Immature natural killer cell (primary cell): ENCODE results near the gene HIRA. TPM values are rescaled to one million over a fixed set of nuclear protein-coding genes. Genes with fewer than 3 reads are reported as not detected.

ENCODE experiments used
- DNase-seq, 3 donors: peaks; one replicate each; pipeline ENCODE4 v3.0.0; 2022; ENCODE audit warnings: mixed read lengths in 1 of 3
- H3K27ac Mint-ChIP-seq, 6 donors: one replicate each; pipeline ENCODE4 v1.8.0; 2020; ENCODE audit warnings: mixed read lengths in 6 of 6, mild to moderate bottlenecking in 5 of 6, inconsistent platforms in 4 of 6, moderate library complexity in 3 of 6
- H3K27me3 Mint-ChIP-seq, 3 donors: one replicate each; pipeline ENCODE4 v1.8.0; 2020 to 2021; ENCODE audit warnings: low read depth in 3 of 3, mild to moderate bottlenecking in 3 of 3, mixed read lengths in 3 of 3, moderate library complexity in 3 of 3, inconsistent platforms in 1 of 3
- H3K36me3 Mint-ChIP-seq, 3 donors: one replicate each; pipeline ENCODE4 v1.8.0; 2020; ENCODE audit warnings: mixed read lengths in 3 of 3, inconsistent platforms in 2 of 3, mild to moderate bottlenecking in 2 of 3
- H3K4me1 Mint-ChIP-seq, 2 donors: one replicate each; pipeline ENCODE4 v1.8.0; 2020; ENCODE audit warnings: inconsistent platforms in 2 of 2, mild to moderate bottlenecking in 2 of 2, mixed read lengths in 2 of 2, moderate library complexity in 1 of 2
- H3K4me3 Mint-ChIP-seq, 5 donors: one replicate each; pipeline ENCODE4 v1.8.0; 2020; ENCODE audit warnings: mild to moderate bottlenecking in 5 of 5, mixed read lengths in 5 of 5, inconsistent platforms in 3 of 5, moderate library complexity in 3 of 5
- H3K9me3 Mint-ChIP-seq, 6 donors: one replicate each; pipeline ENCODE4 v1.8.0; 2020; ENCODE audit warnings: mild to moderate bottlenecking in 6 of 6, mixed read lengths in 6 of 6, inconsistent platforms in 4 of 6, moderate library complexity in 3 of 6
- polyA plus RNA-seq, 3 donors: library from polyadenylated mRNA; unstranded; fragments of 300-500 nt; fragmentation: Illumina TruSeq; gene quantifications; one replicate each; pipeline ENCODE4 v1.2.3, GENCODE V29; 2021

The HIRA gene
- polyA plus RNA-seq, 3 donors from 2014 or later, result 4.3 to 11.5 (median 5.2) TPM

DNA sequence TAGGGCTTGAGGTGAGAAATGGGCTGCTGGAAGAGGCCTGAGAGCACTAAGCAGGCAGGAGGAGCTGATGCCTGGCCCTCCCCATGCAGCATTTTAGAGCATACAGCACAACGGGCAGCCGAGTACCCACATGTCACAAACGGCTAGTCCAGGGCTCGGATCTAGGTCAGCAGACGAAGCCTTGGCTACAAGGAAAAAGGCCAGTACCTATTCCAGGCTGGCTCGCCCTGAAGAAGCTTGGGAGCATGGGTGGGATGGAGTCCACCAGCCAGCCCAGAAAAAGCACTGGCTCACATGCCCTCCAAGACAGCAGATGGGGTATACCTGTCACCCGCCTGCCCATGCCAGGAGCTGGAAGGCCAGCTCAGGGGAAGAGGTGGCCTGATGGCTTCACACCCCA lies 37.9 kb upstream of the HIRA start:
- no peak overlapping the region for H3K27ac Mint-ChIP-seq
- no peak overlapping the region for H3K4me3 Mint-ChIP-seq
- no peaks in the 10 kb centered on the region for H3K9me3 Mint-ChIP-seq
- DNase-seq, result no peak
- H3K4me1 Mint-ChIP-seq, result peaks cover 0 to 3% of the 10 kb centered on the region in 2 donors
- peaks cover 0 to 7% (median 4%) of the 10 kb centered on the region in 3 donors for H3K27me3 Mint-ChIP-seq
- peaks cover 13 to 53% (median 17%) of the 10 kb centered on the region in 3 donors for H3K36me3 Mint-ChIP-seq

DNA sequence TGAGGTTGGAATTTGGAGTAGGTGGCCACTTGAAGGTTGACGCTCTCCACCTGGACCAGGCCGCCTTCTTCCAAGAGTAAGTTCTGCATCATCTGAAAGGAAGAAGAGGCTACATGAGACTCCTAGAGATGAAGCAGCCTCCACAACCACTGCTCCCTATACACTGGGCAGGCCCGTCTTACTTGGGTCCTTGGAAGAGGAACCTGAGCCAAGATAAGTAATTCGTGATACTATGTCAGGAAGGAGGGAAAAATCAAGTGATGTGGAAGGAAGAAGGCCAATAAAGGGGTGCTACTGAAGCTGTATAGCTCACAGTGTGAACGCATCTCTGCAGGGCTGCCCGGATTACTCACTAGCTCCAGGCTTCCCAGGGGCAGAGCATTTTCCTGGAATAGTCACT lies 36.4 kb upstream of the HIRA start:
- peaks cover 13 to 51% (median 19%) of the 10 kb centered on the region in 3 donors for H3K36me3 Mint-ChIP-seq
- no peak for DNase-seq
- H3K27me3 Mint-ChIP-seq, result peaks cover 0 to 9% (median 1%) of the 10 kb centered on the region in 3 donors
- no peaks in the 10 kb centered on the region for H3K9me3 Mint-ChIP-seq
- H3K4me1 Mint-ChIP-seq, result peaks cover 0 to 1% of the 10 kb centered on the region in 2 donors
- no peak overlapping the region for H3K4me3 Mint-ChIP-seq
- H3K27ac Mint-ChIP-seq, result no peak overlapping the region

DNA sequence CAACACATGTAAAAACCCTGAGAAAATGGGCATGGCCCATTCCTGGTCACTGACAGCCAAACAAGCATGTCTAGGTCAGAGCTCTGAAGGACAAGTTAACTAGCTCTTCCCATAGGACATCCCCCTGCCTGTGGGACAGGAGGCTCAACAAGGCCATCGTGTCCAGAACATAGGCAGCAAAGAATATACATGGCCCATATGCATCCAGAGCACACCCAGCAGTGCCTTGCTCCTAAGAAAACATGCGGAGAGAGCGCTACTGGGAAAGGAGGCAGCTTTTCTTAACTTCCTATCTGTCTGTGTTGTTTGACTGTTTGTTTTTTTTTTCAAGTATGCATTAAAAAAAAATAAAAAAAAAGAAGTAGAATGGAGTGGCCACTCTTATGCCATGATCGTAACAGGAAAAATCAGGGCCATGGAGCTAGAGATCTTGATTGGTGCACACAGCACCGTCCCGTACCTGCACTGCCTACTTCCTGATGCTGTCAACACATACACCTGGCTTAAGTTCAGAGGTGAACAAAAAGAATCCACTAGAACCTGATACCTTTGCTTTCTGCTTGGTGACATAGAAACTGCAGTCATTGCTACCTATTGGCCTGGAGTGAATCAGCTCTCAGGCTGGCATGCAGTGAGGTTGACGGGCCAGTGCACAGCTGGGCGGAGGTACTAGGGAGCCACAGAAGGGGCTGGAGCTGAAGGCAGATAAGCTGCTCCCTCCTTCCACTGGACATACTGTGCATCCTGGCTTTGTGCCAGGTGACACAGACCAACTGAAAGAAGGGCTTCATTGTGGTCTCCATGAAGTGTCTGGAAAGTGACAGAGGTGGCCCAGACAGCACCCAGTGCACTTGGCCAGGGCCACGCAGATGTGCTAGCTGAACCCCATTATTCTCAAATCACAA lies 35.6 kb upstream of the HIRA start:
- H3K4me3 Mint-ChIP-seq, result no peak overlapping the region
- DNase-seq, result no peak
- peaks cover 0 to 1% of the 10 kb centered on the region in 2 donors for H3K4me1 Mint-ChIP-seq
- peaks cover 0 to 9% (median 1%) of the 10 kb centered on the region in 3 donors for H3K27me3 Mint-ChIP-seq
- H3K27ac Mint-ChIP-seq, result no peak overlapping the region
- H3K9me3 Mint-ChIP-seq, result no peaks in the 10 kb centered on the region
- H3K36me3 Mint-ChIP-seq, result peaks cover 13 to 54% (median 21%) of the 10 kb centered on the region in 3 donors

DNA sequence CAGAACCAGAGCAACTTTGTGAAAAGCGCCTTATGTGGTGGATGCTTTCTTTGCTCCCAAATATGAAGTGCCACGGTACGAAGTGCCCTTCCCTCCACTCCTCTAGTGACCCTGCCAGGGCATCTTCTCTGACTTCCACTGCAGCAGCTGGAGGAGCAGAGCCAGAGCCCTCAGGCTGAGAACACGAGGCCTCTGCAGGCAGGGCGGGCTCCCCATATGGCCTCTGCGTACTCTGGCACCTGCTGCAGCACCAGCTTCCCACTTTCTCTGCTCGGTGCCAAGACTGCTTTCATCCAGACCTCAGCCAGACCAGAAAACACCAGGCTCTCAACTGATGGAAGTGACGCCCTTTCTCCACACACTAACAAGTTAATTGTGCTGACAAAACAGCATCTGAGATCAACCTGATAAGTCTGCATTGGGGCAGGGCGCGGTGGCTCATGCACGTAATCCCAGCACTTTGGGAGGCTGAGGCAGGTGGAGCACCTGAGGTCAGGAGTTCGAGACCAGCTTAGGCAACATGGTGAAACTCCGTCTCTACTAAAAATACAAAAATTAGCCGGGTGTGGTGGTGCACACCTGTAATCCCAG lies 34.7 kb upstream of the HIRA start:
- H3K4me1 Mint-ChIP-seq, result peaks cover 0 to 1% of the 10 kb centered on the region in 2 donors
- no peak for DNase-seq
- H3K27me3 Mint-ChIP-seq, result peaks cover 0 to 9% (median 0%) of the 10 kb centered on the region in 3 donors
- H3K4me3 Mint-ChIP-seq, result no peak overlapping the region
- H3K9me3 Mint-ChIP-seq, result no peaks in the 10 kb centered on the region
- peaks cover 13 to 55% (median 25%) of the 10 kb centered on the region in 3 donors for H3K36me3 Mint-ChIP-seq
- peak overlapping the region in 1 of 6 donors; percentile 17 for H3K27ac Mint-ChIP-seq

DNA sequence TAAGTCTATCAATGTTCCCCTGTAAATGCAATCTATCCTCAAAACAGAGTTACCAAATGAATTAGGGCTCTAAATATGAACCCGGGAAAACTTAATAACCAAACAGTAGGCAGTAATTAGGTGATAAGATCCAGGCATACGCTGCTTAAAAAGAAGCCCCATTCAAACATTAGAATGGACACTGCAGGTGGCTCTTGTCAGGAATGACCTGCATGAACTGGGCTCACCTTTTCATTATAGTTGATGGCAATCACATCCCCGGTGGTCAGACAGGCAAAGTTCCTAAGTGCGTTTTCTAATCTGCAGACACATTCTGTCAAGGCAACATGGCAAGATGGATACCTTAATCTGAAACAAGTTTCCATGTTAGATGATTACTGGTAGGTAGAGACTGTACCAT lies 33.4 kb upstream of the HIRA start:
- peak overlapping the region in 1 of 6 donors; percentile 5 for H3K27ac Mint-ChIP-seq
- peaks cover 16 to 54% (median 27%) of the 10 kb centered on the region in 3 donors for H3K36me3 Mint-ChIP-seq

DNA sequence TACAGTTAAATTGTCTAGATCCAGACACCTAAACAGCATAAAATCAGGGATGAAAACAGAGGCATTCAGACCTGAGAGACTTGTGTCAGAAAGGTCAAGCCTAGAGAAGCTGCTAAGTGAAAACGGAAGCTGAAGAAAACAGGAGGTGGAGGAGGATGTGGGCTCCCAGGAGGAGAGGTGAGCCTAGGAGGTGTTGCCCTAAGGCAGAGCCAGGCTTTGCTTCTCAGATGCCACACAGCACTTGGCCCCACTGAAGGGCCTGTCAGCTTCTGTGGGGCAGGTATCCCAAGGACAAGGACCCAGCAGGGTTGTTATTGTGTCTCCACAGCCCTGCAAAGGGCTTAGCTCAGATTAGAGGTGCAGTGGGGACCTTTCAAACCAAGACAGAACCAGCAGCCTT lies 33.0 kb upstream of the HIRA start:
- no peak overlapping the region for H3K27ac Mint-ChIP-seq
- H3K36me3 Mint-ChIP-seq, result peaks cover 17 to 53% (median 27%) of the 10 kb centered on the region in 3 donors
- no peak overlapping the region for H3K4me3 Mint-ChIP-seq
- no peak for DNase-seq
- H3K4me1 Mint-ChIP-seq, result peaks cover 0 to 1% of the 10 kb centered on the region in 2 donors
- no peaks in the 10 kb centered on the region for H3K9me3 Mint-ChIP-seq
- peaks cover 0 to 6% (median 0%) of the 10 kb centered on the region in 3 donors for H3K27me3 Mint-ChIP-seq

More for the DNA sequence above, 33.4 kb upstream of the HIRA start:
- H3K27me3 Mint-ChIP-seq, result peaks cover 0 to 8% (median 0%) of the 10 kb centered on the region in 3 donors
- no peak for DNase-seq
- H3K9me3 Mint-ChIP-seq, result no peaks in the 10 kb centered on the region
- H3K4me3 Mint-ChIP-seq, result no peak overlapping the region
- peaks cover 0 to 1% of the 10 kb centered on the region in 2 donors for H3K4me1 Mint-ChIP-seq

DNA sequence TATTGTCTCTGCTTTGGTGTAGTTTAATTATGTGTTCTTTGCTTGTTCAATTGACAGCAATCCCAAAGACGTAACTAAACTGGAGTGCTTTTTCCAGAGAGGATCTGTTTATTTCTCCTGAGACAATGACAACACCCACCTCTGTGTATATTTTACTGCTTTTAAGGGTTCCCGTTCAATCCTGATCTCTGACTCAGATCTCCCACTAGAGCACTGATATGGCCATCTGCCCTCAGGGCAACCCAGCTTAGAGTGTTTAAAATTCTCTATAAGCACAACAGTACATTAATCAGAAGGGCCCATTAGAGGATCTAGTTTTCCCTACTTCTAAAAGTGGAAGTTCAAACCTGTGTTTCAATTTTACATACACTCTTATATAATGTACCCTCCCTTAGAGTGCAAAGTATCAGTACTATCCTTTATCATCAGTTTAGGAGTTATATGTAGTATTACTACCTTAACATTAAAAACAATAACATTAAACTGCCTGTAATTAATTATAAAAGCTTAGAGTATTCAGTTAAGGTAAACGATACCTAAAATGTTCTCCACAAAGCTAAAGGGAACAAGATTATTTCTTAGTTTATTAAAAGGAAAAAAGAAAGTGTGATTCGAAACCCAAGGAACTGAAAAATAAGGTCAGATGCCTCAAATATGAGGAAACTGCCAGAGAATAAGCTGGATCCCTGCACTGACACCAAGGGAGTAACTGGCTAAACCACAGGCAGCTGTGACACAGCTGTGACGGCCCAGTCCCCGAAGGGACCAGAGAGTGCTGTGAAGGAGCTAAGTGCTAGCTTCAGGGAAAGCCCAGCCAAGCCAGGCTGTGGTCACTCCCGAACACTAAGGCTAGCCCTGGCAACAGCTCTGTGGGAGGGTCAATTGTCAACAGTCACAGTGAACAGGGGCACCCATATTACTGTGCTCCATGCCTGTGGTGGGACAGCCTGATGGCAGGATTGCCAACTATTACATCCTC lies 32.2 kb upstream of the HIRA start:
- peaks cover 0 to 1% of the 10 kb centered on the region in 2 donors for H3K4me1 Mint-ChIP-seq
- H3K9me3 Mint-ChIP-seq, result no peaks in the 10 kb centered on the region
- H3K27ac Mint-ChIP-seq, result no peak overlapping the region
- no peak for DNase-seq
- H3K4me3 Mint-ChIP-seq, result no peak overlapping the region
- peaks cover 0 to 6% (median 0%) of the 10 kb centered on the region in 3 donors for H3K27me3 Mint-ChIP-seq
- peaks cover 13 to 49% (median 22%) of the 10 kb centered on the region in 3 donors for H3K36me3 Mint-ChIP-seq

DNA sequence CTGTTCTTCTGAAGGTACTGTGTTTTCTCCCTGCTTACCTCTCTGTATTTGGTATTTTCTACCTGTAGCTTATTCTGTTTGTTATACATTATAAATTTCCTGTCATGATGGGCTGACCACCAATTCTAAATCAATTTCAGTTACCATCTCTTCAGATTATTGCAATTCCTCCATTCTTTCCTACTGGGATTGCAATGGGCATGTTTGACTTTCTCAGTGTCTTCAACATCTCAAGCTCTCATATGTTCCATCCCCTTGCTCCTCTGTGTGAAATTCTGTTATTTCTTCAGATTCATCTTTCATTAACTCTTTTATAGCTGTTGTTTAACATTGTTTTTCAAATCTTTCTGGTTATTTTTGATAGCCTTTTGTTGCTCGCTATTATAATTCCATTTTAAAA lies 31.5 kb upstream of the HIRA start:
- Mint-ChIP-seq H3K9me3 (no peaks in the 10 kb centered on the region), H3K4me1 (peaks cover 0 to 1% of the 10 kb centered on the region in 2 donors), H3K27ac (peak overlapping the region in 1 of 6 donors; percentile 10), H3K27me3 (peaks cover 0 to 5% (median 2%) of the 10 kb centered on the region in 3 donors), H3K4me3 (no peak overlapping the region), H3K36me3 (peaks cover 13 to 44% (median 22%) of the 10 kb centered on the region in 3 donors)
- DNase-seq, result no peak

DNA sequence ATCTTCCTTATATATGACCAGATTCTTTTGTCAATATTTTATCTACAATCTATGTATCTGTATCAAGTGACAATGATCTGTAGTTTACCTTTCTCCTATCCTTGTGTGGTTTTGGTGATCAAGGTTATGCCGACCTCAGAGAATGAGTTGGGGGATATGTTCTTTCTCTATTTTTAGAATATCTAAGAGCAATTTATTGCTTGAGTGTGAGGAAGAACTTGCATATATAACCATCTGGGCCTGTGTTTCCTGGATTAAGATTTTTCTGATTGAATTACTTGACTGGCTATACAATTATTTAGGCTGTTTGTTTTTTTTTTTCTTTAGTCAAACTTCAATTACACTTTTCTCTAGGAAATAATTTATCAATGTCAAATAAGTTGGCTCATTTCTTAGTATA lies 30.0 kb upstream of the HIRA start:
- peaks cover 18 to 41% (median 23%) of the 10 kb centered on the region in 3 donors for H3K36me3 Mint-ChIP-seq
- peaks cover 0 to 2% (median 2%) of the 10 kb centered on the region in 3 donors for H3K27me3 Mint-ChIP-seq
- no peak overlapping the region for H3K4me3 Mint-ChIP-seq
- no peak for DNase-seq
- no peak overlapping the region for H3K27ac Mint-ChIP-seq
- H3K9me3 Mint-ChIP-seq, result no peaks in the 10 kb centered on the region
- peaks cover 0 to 1% of the 10 kb centered on the region in 2 donors for H3K4me1 Mint-ChIP-seq

DNA sequence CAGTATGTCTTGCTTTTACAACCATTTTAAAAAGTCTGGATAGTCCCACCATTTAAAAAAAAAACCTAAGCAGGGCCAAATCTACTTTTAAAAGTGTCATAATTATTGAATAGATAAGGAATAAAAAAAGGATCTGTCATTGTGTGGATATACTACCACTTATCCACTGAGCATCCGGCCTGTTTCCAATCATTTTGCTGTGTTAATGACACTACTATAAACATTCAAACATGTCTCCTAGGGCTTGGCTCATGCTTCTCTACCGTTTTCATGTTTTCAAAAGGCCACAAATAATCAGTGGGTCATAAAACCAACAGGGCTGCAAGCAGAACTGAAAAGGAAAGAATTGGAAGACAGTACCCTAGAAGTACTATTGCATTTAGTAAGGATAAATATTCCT lies 28.5 kb upstream of the HIRA start:
- peaks cover 0 to 1% of the 10 kb centered on the region in 2 donors for H3K4me1 Mint-ChIP-seq
- peaks cover 0 to 3% (median 2%) of the 10 kb centered on the region in 3 donors for H3K27me3 Mint-ChIP-seq
- H3K27ac Mint-ChIP-seq, result no peak overlapping the region
- DNase-seq, result no peak
- peaks cover 17 to 41% (median 17%) of the 10 kb centered on the region in 3 donors for H3K36me3 Mint-ChIP-seq
- no peaks in the 10 kb centered on the region for H3K9me3 Mint-ChIP-seq
- no peak overlapping the region for H3K4me3 Mint-ChIP-seq

DNA sequence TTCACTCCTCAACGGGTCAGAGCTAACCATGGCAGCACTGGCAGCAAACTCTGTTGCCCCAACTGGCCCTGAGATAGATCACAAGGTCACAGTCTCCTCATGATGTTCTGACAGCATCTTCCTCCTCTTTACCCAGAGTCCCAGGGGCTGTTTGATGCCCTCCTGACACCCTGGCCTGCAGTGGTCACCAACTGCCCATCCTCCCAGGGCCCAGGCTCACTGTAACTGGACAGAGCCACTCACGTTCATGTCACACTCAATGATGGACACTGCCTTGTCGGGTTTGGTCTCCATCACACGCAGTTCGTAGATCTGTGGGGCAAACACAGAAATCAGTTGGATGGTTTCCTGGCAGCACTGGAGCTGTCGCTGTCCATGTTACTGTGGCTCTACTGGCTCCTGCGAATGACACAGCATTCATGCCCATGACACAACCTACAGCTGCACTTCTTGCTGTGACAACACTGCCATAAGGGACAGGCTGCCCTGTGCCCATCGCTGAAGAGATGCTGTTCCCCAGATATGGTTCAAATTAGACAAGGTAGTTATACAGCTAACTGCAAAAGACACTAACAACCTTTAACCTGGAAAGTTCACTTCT lies 26.4 kb upstream of the HIRA start:
- H3K4me1 Mint-ChIP-seq, result no peaks in the 10 kb centered on the region
- H3K27me3 Mint-ChIP-seq, result peaks cover 0 to 3% (median 0%) of the 10 kb centered on the region in 3 donors
- H3K9me3 Mint-ChIP-seq, result no peaks in the 10 kb centered on the region
- H3K27ac Mint-ChIP-seq, result no peak overlapping the region
- no peak overlapping the region for H3K4me3 Mint-ChIP-seq
- H3K36me3 Mint-ChIP-seq, result peaks cover 13 to 42% (median 21%) of the 10 kb centered on the region in 3 donors
- no peak for DNase-seq

DNA sequence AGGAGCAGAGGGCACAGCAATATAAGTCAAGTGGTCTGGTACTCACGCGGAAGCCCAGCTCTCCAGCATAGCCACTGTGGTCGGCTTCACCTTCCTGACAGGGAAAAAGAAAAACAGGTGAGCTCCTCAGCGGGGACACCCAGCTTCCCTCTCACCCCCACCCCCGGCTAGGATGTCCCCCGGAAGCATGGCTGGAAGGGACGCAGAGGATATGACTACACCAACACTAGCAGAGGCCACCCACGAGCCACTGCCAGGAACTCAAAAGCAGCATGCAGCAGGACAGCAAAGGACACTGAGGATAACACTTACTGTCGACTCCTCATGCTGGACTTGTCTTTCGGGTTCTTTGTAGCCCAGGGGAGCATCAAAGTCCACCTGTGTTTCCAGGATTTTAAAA lies 25.0 kb upstream of the HIRA start:
- DNase-seq, result no peak
- Mint-ChIP-seq H3K4me1 (no peaks in the 10 kb centered on the region), H3K27ac (peak overlapping the region in 2 of 6 donors; percentile 46 to 48), H3K4me3 (no peak overlapping the region), H3K9me3 (no peaks in the 10 kb centered on the region), H3K36me3 (peaks cover 17 to 41% (median 22%) of the 10 kb centered on the region in 3 donors), H3K27me3 (peaks cover 0 to 3% (median 0%) of the 10 kb centered on the region in 3 donors)
